ENCODE data around the gene DNAL4.

The DNAL4 gene, protein sequence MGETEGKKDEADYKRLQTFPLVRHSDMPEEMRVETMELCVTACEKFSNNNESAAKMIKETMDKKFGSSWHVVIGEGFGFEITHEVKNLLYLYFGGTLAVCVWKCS

DNA sequence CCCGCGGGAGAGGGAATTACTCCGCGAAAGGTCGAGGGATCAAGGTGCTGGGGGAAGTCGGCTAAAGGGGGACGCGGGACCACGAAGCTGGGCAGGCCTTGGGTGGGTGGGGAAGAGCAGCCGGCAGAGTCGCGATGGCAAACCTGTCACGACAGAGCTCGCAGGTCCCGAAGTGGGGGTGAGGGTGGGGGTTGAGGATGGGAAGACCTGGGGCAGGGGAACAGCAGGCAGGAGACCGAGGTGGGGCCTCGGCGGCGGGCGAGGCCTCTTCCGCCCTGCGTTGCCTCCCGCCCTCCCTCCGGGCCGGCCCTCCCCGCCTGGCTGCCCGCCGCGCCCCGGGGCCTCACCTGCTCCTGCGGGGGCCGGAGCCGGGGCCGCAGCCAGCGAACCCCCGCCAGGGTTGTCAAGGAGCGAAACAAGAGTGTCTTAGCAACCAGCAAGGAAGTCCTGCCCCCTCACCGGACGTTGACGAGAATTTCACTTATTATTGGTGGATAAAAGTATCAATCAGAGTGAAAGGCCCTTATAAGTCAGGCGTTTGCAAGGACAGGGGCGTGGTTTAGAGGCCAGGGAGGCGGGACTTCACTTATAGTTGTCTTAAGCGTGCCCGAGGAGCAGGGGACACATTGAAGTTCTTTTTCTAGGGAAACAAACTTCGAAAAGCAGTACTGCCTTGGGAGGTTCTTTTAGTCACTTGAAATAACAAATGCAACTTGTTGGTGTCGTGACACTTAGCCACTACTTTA lies at the start of gene DNAL4:
DNAL4 (minus strand) TSS at position 423 of the 746 bp plus-strand sequence. CDS start 11,412 bp downstream, outside the sequence.
- TF ChIP-seq, protein P1, sequence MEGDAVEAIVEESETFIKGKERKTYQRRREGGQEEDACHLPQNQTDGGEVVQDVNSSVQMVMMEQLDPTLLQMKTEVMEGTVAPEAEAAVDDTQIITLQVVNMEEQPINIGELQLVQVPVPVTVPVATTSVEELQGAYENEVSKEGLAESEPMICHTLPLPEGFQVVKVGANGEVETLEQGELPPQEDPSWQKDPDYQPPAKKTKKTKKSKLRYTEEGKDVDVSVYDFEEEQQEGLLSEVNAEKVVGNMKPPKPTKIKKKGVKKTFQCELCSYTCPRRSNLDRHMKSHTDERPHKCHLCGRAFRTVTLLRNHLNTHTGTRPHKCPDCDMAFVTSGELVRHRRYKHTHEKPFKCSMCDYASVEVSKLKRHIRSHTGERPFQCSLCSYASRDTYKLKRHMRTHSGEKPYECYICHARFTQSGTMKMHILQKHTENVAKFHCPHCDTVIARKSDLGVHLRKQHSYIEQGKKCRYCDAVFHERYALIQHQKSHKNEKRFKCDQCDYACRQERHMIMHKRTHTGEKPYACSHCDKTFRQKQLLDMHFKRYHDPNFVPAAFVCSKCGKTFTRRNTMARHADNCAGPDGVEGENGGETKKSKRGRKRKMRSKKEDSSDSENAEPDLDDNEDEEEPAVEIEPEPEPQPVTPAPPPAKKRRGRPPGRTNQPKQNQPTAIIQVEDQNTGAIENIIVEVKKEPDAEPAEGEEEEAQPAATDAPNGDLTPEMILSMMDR (IDR thresholded peaks at IDR 0.05; ENCODE audit: low read depth, low read length, missing control alignments): no peak
- DNase-seq (ENCODE audit: low read depth): peak; percentile 97
- H3K4me3 ChIP-seq (ENCODE audit: low read depth, low read length): peak within 1 kb of the TSS; percentile 84

DNA sequence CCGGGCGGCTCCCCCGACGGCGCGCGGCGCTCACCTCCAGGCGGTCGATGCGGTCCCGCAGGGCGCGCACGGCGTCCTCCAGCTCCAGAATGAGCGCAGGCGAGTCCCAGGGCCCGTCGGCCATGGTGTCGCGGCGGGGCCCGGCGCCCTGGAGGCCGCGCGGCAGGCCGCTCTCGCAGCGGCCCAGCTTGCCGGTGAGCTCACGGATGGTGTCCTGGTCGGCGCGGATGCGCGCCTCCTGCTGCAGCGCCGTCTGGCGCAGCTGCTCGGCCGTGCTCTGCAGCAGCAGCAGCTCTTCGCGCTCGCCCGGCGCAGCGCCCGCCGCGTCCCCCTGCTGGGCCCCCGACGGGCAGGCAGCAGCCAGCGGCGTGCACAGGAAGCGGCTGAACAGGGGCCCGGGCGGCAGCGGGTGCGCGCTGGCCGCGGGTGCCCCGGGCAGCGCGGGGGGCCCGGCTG lies 49.3 kb upstream of the DNAL4 start:
- no peak overlapping the region for H3K4me3 ChIP-seq (ENCODE audit: low read depth, low read length)
- TF ChIP-seq, protein P1 (IDR thresholded peaks at IDR 0.05; ENCODE audit: low read depth, low read length, missing control alignments): peak; percentile 19
- DNase-seq (ENCODE audit: low read depth): no peak

DNA sequence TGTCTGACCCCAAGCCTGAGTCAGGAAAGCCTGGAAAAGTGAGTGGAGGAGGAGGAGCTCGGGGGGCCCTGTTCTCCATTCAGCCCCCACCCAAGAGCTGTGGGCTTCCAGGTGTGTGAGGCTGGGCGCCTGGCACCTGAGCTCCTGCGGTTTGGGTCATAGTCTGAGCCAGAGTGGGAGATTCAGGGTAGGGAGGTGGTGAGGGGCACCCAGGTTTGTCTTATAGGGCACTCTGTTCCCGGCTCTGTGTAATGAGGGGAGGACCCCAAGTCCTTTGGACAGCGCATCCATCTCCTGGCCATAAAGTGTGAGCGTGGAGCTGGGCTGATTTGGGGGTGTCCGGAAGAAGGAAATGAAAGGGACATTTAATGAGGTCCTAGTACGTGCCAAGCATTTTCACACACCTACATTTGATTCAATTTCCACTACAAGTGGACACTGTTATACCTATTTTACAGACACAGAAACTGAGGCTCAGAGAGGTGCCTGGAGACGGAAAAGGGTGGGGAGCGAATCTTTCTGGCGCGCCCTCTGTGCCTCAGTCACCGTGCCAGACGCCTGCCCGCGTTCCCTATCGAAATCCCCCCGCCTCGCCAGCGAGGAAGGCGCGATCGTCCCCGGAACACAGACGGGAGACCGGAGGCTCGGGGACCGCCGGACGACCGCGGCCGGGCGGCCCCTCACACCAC lies 48.7 kb upstream of the DNAL4 start:
- no peak for DNase-seq (ENCODE audit: low read depth)
- TF ChIP-seq, protein P1 (IDR thresholded peaks at IDR 0.05; ENCODE audit: low read depth, low read length, missing control alignments): no peak

DNA sequence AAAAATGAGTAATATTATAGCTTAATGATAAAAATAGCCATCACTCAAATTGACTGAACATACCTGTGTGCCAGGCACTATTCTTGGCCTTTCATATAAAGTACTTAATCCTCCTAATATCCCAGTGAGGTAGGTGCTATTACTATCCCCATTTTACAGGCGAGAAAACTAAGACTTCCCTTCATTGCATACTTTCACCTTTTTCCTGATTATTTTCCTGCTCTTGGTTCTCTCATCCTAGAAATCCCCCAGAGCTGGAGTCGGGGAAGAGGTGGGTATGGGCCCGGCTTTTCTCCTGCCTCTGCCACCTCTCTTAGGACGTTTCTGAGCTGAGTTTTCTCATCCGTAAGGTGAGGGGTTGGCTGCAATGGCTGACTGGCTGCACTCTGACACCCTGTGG lies 47.7 kb upstream of the DNAL4 start:
- TF ChIP-seq, protein P1 (IDR thresholded peaks at IDR 0.05; ENCODE audit: low read depth, low read length, missing control alignments): no peak
- no peak for DNase-seq (ENCODE audit: low read depth)
- H3K4me3 ChIP-seq (ENCODE audit: low read depth, low read length): no peak overlapping the region

More for the DNA sequence above, 48.7 kb upstream of the DNAL4 start:
- no peak overlapping the region for H3K4me3 ChIP-seq (ENCODE audit: low read depth, low read length)

DNA sequence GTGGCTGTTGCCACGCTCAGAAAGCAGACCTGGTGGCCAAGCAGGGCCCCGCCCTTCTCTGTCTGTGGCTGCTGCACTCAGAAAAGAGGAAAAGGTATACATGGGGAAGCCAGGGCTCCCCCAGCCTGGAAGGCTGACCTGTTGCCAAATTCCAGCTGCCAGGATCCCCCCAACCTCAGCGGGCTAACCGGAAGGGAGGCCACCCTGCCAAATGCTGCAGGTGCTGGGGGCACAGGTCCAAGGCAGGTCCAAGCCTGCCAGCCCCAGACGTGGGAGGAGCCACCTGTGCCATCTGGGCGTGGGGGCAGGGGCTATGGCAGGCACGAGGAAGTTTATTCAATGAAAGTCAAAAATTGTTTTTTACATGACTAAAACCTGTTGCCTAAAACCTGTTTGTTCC lies 47.3 kb upstream of the DNAL4 start:
- no peak for DNase-seq (ENCODE audit: low read depth)
- no peak overlapping the region for H3K4me3 ChIP-seq (ENCODE audit: low read depth, low read length)
- TF ChIP-seq, protein P1 (IDR thresholded peaks at IDR 0.05; ENCODE audit: low read depth, low read length, missing control alignments): no peak

DNA sequence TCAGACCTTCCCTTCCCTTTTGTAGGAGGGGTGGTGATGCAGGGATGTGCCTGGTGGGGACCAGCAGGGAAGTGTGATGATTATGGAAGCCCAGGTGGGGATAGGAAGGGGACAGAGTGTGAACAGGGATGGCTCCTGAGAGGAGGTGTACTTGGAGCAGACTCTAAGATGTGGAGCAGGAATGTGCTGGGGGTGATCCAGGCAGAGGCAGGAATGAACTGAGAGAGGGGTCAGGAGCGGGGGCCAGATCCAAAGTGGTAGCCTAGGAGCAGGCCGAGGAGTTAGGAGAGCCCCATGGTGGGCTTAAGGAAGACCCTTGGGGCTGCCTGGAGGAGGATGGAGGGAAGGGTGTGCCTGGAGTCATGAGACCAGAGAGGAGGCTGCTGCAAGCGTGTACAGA lies 46.2 kb upstream of the DNAL4 start:
- no peak for DNase-seq (ENCODE audit: low read depth)
- H3K4me3 ChIP-seq (ENCODE audit: low read depth, low read length): no peak overlapping the region
- TF ChIP-seq, protein P1 (IDR thresholded peaks at IDR 0.05; ENCODE audit: low read depth, low read length, missing control alignments): no peak

Measured in GM12864 (cell line).